Psoas muscle (tissue), 8 donors: ENCODE results near the gene PAN2. TPM values are rescaled to one million over a fixed set of nuclear protein-coding genes. Genes with fewer than 3 reads are reported as not detected.
"Not testable (repeated sequence)": the region's sequence is repeated elsewhere in the genome, so short reads cannot be mapped to it uniquely, and the experiment has no call there.

ENCODE experiments used
- ATAC-seq, 4 donors: fragments of 200-7000 bp; cut with Tn5 transposase; one replicate each; pipeline ENCODE4 v1.9.1; 2020; ENCODE audit warnings: moderate library complexity in 3 of 4, mild to moderate bottlenecking in 2 of 4
- DNase-seq, 2 donors: peaks; one replicate each; pipeline ENCODE4 v3.0.0-alpha.2; 2020
- H3K27ac ChIP-seq: fragments of 200-600 bp; one replicate; pipeline ENCODE4 v1.8.0; 2022
- H3K27me3 ChIP-seq, 3 donors: fragments of 200-600 bp in 1 of 3; one replicate each; pipeline versions ENCODE4 v1.6.1 to v1.8.0; 2013 to 2022; ENCODE audit warnings: low read length in 2 of 3, mild to moderate bottlenecking in 2 of 3, moderate library complexity in 1 of 3; ENCODE audit not compliant: insufficient read depth in 3 of 3
- H3K36me3 ChIP-seq, 2 donors: fragments of 200-600 bp in 1 of 2; one replicate each; pipeline versions ENCODE4 v1.6.1 to v1.8.0; 2013 to 2022; ENCODE audit warnings: low read depth in 1 of 2, mild to moderate bottlenecking in 1 of 2, moderate library complexity in 1 of 2; ENCODE audit not compliant: insufficient read depth in 1 of 2
- H3K4me1 ChIP-seq: fragments of 200-600 bp; one replicate; pipeline ENCODE4 v1.8.0; 2022
- H3K4me3 ChIP-seq: fragments of 200-600 bp; one replicate; pipeline ENCODE4 v1.8.0; 2022; ENCODE audit warnings: mild to moderate bottlenecking
- H3K9me3 ChIP-seq: fragments of 200-600 bp; one replicate; pipeline ENCODE4 v1.8.0; 2022
- WGBS, 3 donors: extraction: QIAGEN DNeasy Blood & Tissue Kit; methylation state at CpG; one replicate each; pipeline versions ENCODE4 v1.1.6 to v1.1.7; 2013; 5-methylcytosine and 5-hydroxymethylcytosine counted together
- intact Hi-C, 2 donors: fragments of 100-400 bp; cut with DNase I; formaldehyde crosslinking; loops; one replicate each; pipeline versions ENCODE4 v1.11.0 to v1.14.2; 2022
- polyA plus RNA-seq, 3 donors: library from polyadenylated mRNA; stranded (reverse); fragments of 200-250 nt; gene quantifications; one replicate each; pipeline ENCODE4 v1.2.3, GENCODE V29; 2013
- total RNA-seq, 4 donors: library from RNA; stranded (reverse); fragmentation: NEBNext Ultra II Directional in 2 of 4; extraction: Animal tissue kit (Norgen Biotek cat#: 25700) in 2 of 4; gene quantifications; one replicate each; pipeline versions ENCODE4 v1.2.1 to v1.2.4, GENCODE V29; 2021 to 2023
- TF ChIP-seq, protein P1 (sequence below): fragments of 200-600 bp; IDR thresholded peaks from one replicate; pipeline ENCODE4 v1.8.0; 2022; ENCODE audit warnings: antibody characterized with exemption
- donor health status: healthy with polysubstance abuse.
- donor health status: DM: no; HTN: no; CAD: no; lungs with moderate emphysema.
- donor health status: Bipolar disorder and iron deficiency.
- donor health status: healthy.
- donor health status: DM: yes; HTN: yes; CAD: no.
- donor health status: DM: no; HTN: no; CAD: no.
- donor health status: DM: no; HTN: no; CAD: no.
- donor health status: DM: yes; HTN: yes; CAD: no.

The PAN2 gene
- total and polyA plus RNA-seq, 7 donors: 17.3 to 37.5 (median 25.9) TPM

DNA sequence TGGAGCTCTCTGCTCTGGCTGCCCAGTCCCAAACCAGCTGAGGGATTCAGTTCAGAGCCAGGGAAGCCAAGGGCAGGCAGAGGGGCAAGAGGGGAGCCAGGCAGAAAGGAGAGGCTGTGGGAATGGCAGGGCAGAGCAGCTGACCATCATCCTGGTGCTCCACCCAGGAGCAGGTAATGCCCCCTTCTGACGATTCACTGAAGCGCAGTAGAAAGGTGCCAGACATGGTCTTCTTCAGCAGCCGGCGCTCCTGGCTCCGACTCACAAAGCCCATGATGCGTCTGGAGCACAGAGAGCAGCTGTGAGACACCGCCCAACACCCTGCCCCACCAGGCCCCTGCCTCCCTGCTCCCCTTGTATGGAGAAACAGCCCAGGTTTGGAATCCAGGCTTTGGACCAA is 12.9 kb upstream of the PAN2 start:
- no peaks in the 10 kb centered on the region for H3K9me3 ChIP-seq
- WGBS, 3 donors: 64 to 72% (median 69%) methylated on average over 7 of the region's 7 CpGs
- no peaks in the 10 kb centered on the region for H3K4me1 ChIP-seq
- peaks cover 18 to 99% of the 10 kb centered on the region in 2 donors for H3K36me3 ChIP-seq
- TF ChIP-seq, protein P1, sequence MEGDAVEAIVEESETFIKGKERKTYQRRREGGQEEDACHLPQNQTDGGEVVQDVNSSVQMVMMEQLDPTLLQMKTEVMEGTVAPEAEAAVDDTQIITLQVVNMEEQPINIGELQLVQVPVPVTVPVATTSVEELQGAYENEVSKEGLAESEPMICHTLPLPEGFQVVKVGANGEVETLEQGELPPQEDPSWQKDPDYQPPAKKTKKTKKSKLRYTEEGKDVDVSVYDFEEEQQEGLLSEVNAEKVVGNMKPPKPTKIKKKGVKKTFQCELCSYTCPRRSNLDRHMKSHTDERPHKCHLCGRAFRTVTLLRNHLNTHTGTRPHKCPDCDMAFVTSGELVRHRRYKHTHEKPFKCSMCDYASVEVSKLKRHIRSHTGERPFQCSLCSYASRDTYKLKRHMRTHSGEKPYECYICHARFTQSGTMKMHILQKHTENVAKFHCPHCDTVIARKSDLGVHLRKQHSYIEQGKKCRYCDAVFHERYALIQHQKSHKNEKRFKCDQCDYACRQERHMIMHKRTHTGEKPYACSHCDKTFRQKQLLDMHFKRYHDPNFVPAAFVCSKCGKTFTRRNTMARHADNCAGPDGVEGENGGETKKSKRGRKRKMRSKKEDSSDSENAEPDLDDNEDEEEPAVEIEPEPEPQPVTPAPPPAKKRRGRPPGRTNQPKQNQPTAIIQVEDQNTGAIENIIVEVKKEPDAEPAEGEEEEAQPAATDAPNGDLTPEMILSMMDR: no peak
- DNase-seq (no peak), ATAC-seq (peak in 3 of 4 donors; percentile 23 to 49 (median 43))
- intact Hi-C loops: no loop called here
- H3K27ac ChIP-seq: no peak overlapping the region
- no peak overlapping the region for H3K4me3 ChIP-seq
- no peaks in the 10 kb centered on the region for H3K27me3 ChIP-seq

DNA sequence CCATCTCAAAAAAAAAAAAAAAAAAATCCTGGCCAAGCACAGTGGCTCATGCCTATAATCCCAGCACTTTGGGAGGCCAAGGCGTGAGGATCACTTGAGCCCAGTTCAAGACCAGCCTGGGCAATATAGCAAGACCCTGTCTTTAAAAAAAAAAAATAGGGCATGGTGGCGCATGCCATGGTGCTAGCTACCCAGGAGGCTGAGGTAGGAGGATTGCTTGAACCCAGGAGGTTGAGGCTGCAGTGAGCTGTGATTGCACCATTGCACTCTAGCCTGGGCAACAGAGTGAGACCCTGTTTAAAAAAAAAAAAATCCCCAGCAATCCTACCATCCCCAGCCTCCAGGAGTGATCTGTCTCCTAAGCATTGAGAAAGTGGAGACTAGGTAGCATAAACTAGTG is 8.5 kb upstream of the PAN2 start:
- intact Hi-C loops, H3K9me3 ChIP-seq, H3K27me3 ChIP-seq, H3K4me3 ChIP-seq, H3K4me1 ChIP-seq, H3K27ac ChIP-seq, ATAC-seq, DNase-seq: not testable (repeated sequence)
- 96 to 100% (median 97%) methylated on average over 2 of the region's 2 CpGs for WGBS, 3 donors
- H3K36me3 ChIP-seq: peaks cover 6 to 61% of the 10 kb centered on the region in 2 donors

DNA sequence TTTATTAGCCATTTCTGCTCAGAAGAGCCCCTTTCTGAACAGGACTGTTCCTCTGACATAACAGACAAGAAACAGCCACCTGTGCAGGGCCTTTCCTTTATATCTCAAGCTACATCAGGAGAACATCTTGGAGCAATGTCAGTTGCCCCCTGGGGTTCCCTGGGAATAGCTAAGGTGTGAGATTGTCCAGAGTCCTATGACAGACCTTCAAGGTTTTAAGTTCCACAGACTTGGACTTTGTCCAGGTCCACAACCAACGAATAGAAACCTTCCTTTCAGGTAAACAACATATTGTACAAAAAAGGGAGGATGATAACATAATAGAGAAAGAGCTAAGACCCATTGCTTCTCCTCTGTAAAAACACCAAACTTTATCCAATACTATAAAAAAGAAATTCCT is 7.8 kb upstream of the PAN2 start:
- no peak overlapping the region for H3K4me3 ChIP-seq
- WGBS, 3 donors: 14 to 58% (median 27%) methylated on average over 1 of the region's 1 CpG
- DNase-seq (no peak), ATAC-seq (no peak)
- no peaks in the 10 kb centered on the region for H3K4me1 ChIP-seq
- no peaks in the 10 kb centered on the region for H3K27me3 ChIP-seq
- no peaks in the 10 kb centered on the region for H3K9me3 ChIP-seq
- TF ChIP-seq, protein P1: no peak
- peaks cover 6 to 56% of the 10 kb centered on the region in 2 donors for H3K36me3 ChIP-seq
- no peak overlapping the region for H3K27ac ChIP-seq
- intact Hi-C loops: no loop called here

DNA sequence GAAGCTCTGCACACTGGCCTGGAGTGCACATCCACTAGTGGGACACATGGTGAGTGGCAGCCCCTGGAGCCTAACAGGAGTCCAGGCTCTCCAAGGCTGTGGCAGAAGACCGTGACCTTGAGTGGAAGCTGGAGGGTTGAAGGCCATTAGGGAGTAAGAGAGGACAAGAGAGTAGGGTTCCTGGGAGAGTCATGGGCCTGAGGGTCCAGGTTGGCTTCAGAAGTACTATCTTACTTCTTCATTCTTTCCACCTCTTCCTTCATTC is 5.3 kb upstream of the PAN2 start:
- TF ChIP-seq, protein P1: no peak

DNA sequence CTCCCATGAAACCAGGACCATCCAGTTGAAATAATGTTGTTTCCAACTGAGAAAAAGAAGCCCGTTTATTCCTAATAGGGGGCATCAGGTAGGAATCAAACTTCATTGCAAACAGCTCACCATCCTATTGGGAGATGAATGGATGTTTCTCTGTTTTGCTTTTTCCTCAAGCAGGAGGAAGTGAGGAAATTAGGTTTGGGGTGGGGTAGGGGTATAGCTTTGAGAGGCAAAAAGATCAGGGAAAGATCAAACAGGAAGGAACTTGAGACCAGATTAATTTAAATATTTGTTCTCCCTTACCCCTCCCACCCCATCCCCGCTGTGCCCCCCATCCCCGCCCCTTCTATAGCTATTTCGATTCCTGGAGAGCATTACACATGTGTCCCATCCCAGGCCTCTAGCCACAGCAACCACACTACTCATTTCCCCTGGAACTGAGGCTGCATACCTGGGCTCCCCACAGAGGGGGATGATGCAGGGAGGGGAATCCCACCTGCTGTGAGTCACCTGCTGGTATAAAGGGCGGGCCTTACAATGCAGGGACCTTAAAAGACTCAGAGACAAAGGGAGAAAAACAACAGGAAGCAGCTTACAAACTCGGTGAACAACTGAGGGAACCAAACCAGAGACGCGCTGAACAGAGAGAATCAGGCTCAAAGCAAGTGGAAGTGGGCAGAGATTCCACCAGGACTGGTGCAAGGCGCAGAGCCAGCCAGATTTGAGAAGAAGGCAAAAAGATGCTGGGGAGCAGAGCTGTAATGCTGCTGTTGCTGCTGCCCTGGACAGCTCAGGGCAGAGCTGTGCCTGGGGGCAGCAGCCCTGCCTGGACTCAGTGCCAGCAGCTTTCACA is 4.7 kb upstream of the PAN2 start, which contains the start of gene IL23A:
Gene IL23A, plus strand, starts transcription at position 577 of the 850 bp plus-strand sequence. Its CDS starts 161 bp downstream, at position 738.
- TF ChIP-seq, protein P1: no peak
- intact Hi-C loops: loop anchor here in 1 of 2 donors (10.0 kb wide), 1 partner anchor 126 kb away; the partner anchor contains the start of gene SPRYD4
- Histone ChIP-seq H3K4me3 (no peak within 1 kb of the TSS), H3K4me1 (no peaks in the 10 kb centered on the region), H3K9me3 (no peaks in the 10 kb centered on the region), H3K27ac (no peak within 1 kb of the TSS), H3K27me3 (no peaks in the 10 kb centered on the region), H3K36me3 (peaks cover 4 to 25% of the 10 kb centered on the region in 2 donors)
- ATAC-seq (no peak), DNase-seq (no peak)
- 37 to 45% (median 38%) methylated on average over 9 of the region's 9 CpGs for whole genome bisulfite sequencing, 3 donors

More for the DNA sequence above, 5.3 kb upstream of the PAN2 start:
- Histone ChIP-seq H3K36me3 (peaks cover 4 to 30% of the 10 kb centered on the region in 2 donors), H3K9me3 (no peaks in the 10 kb centered on the region), H3K4me1 (no peaks in the 10 kb centered on the region), H3K27me3 (no peaks in the 10 kb centered on the region), H3K27ac (no peak overlapping the region), H3K4me3 (no peak overlapping the region)
- intact Hi-C loops: loop anchor here in 1 of 2 donors (10.0 kb wide), 1 partner anchor 126 kb away; the partner anchor contains the start of gene SPRYD4
- DNase-seq (no peak), ATAC-seq (no peak)
- WGBS, 3 donors: 81 to 92% (median 91%) methylated on average over 1 of the region's 1 CpG
